Heart left ventricle (tissue), 16 donors: ENCODE results near the gene TMEM168. TPM values are rescaled to one million over a fixed set of nuclear protein-coding genes. Genes with fewer than 3 reads are reported as not detected.
A peak's percentile ranks its signal among the peaks of the same experiment; 100 is the strongest.

ENCODE experiments used
- ATAC-seq, 4 donors: fragments of 200-7000 bp; cut with Tn5 transposase; one replicate each; pipeline ENCODE4 v1.9.1; 2020 to 2022; ENCODE audit warnings: moderate library complexity in 4 of 4, mild to moderate bottlenecking in 3 of 4, moderate number of reproducible peaks in 1 of 4
- DNase-seq, 5 donors: peaks; one replicate each; pipeline ENCODE4 v3.0.0-alpha.2; 2020
- H3K27ac ChIP-seq, 12 donors: fragments of 200-600 bp; sonication (generic) in 4 of 12; one replicate each; pipeline versions ENCODE4 v1.5.0 to v1.8.0; 2016 to 2022; ENCODE audit warnings: mild to moderate bottlenecking in 2 of 12
- H3K27me3 ChIP-seq, 9 donors: fragments of 200-600 bp; sonication (generic) in 2 of 9; one replicate each; pipeline versions ENCODE4 v1.5.1 to v1.8.0; 2016 to 2022; ENCODE audit warnings: mild to moderate bottlenecking in 3 of 9
- H3K36me3 ChIP-seq, 9 donors: fragments of 200-600 bp; sonication (generic) in 2 of 9; one replicate each; pipeline versions ENCODE4 v1.5.0 to v1.8.0; 2018 to 2022; ENCODE audit warnings: mild to moderate bottlenecking in 2 of 9
- H3K4me1 ChIP-seq, 12 donors: fragments of 200-600 bp; sonication (generic) in 4 of 12; one replicate each; pipeline versions ENCODE4 v1.5.0 to v1.8.0; 2016 to 2022; ENCODE audit warnings: mild to moderate bottlenecking in 3 of 12
- H3K4me3 ChIP-seq, 12 donors: fragments of 200-600 bp; sonication (generic) in 4 of 12; one replicate each; pipeline versions ENCODE4 v1.5.0 to v1.8.0; 2017 to 2022; ENCODE audit warnings: mild to moderate bottlenecking in 9 of 12, moderate library complexity in 4 of 12
- H3K9me3 ChIP-seq, 12 donors: fragments of 200-600 bp; sonication (generic) in 4 of 12; one replicate each; pipeline versions ENCODE4 v1.5.0 to v1.8.0; 2016 to 2022; ENCODE audit warnings: mild to moderate bottlenecking in 1 of 12
- CTCF ChIP-seq, 12 donors: fragments of 200-600 bp; sonication (generic) in 4 of 12; IDR thresholded peaks; one replicate each; pipeline versions ENCODE4 v1.5.0 to v1.8.0; 2018 to 2022; ENCODE audit warnings: antibody characterized with exemption in 12 of 12, mild to moderate bottlenecking in 5 of 12
- POLR2A ChIP-seq, 2 donors: fragments of 450-650 bp; IDR thresholded peaks; one replicate each; pipeline ENCODE4 v1.6.1; 2017; ENCODE audit warnings: antibody characterized with exemption in 2 of 2, mild to moderate bottlenecking in 2 of 2, moderate library complexity in 2 of 2
- WGBS, 4 donors: extraction: QIAGEN DNeasy Blood & Tissue Kit in 2 of 4; methylation state at CpG; one replicate each; pipeline versions ENCODE4 v1.1.5 to v1.1.7; 2013 to 2018; 5-methylcytosine and 5-hydroxymethylcytosine counted together
- intact Hi-C, 10 donors: fragments of 100-400 bp; cut with DNase I; formaldehyde crosslinking; loops; one replicate each; pipeline versions ENCODE4 v1.11.1 to v1.14.2; 2022
- polyA plus RNA-seq, 2 donors: library from polyadenylated mRNA; stranded (reverse); fragments of 200-250 nt; gene quantifications; one replicate each; pipeline ENCODE4 v1.2.3, GENCODE V29; 2013
- total RNA-seq, 9 donors: library from RNA; depleted of rRNA in 2 of 9; stranded (reverse); fragments of >200 nt in 2 of 9; fragmentation: NEBNext Ultra II Directional in 3 of 9; extraction: Animal tissue kit (Norgen Biotek cat#: 25700) in 3 of 9; gene quantifications; one replicate each; pipeline versions ENCODE4 v1.1.0 to v1.2.4, GENCODE V29; 2016 to 2023
- donor health status: ischemic (EF 13 %, LVEDD 7.1; RV severe dilation, severe dysfunction).
- donor health status: healthy with polysubstance abuse.
- donor health status: DM: no; HTN: yes; CAD: no.
- donor health status: DM: no; HTN: no; CAD: no.
- donor health status: ischemic (EF 25% LVEDD 6.9; RV normal size, moderate dysfunction).
- donor health status: ischemic (EF 25% LVEDD 5.7; RV mildly dilated, moderate dysfunction).
- donor health status: healthy.
- donor health status: DM: yes; HTN: yes; CAD: no.
- donor health status: ischemic (EF 35%, LVEDD 5.7; RV mildly dilated, moderate dysfunction).
- donor health status: nonischemic (EF 11% LVEDD 7.7; RV severe dilation, severe dysfunction).
- donor health status: DM: yes; HTN: yes; CAD: no.
- donor health status: PGD.
- donor health status: ischemic (EF 29% LVEDD 5.4; RV normal size, mild dysfunction).
- donor health status: nonischemic (EF 23%, LVEDD 6.1; RV moderate dilation, normal function).

TMEM168 gene
- total and polyA plus RNA-seq, 11 donors: 6.7 to 23.3 (median 16.9) TPM

- H3K4me1 ChIP-seq: peaks cover 0 to 21% (median 13%) of the 10 kb centered on the region in 12 donors
- H3K27ac ChIP-seq: no peak overlapping the region
- 86 to 95% (median 92%) methylated on average over 3 of the region's 3 CpGs for WGBS, 4 donors
- intact Hi-C loops: loop anchor here in 2 of 10 donors (10.0 kb wide), 1 partner anchor 142 kb away; a partner anchor contains a TSS
- H3K36me3 ChIP-seq: no peaks in the 10 kb centered on the region
- ATAC-seq (no peak), DNase-seq (no peak)
- no peaks in the 10 kb centered on the region for H3K27me3 ChIP-seq
- no peaks in the 10 kb centered on the region for H3K9me3 ChIP-seq
- no peak overlapping the region for H3K4me3 ChIP-seq
- TF ChIP-seq CTCF (IDR thresholded peaks at IDR 0.05) (no peak), POLR2A (IDR thresholded peaks at IDR 0.05) (no peak)
These were observed 2.2 kb upstream of the TMEM168 start for GRCh38 chr7:112792441-112792840.

GRCh38 chr7:112791465-112792168 lies 1.4 kb upstream of the TMEM168 start:
- intact Hi-C loops: loop anchor here in 2 of 10 donors (10.0 kb wide), 1 partner anchor 143 kb away; a partner anchor contains a TSS
- TF ChIP-seq CTCF (IDR thresholded peaks at IDR 0.05) (no peak), POLR2A (IDR thresholded peaks at IDR 0.05) (no peak)

GRCh38 chr7:112790586-112791003 lies 402 bp upstream of the TMEM168 start:
- Histone ChIP-seq H3K9me3 (no peaks in the 10 kb centered on the region), H3K4me1 (peaks cover 0 to 21% (median 13%) of the 10 kb centered on the region in 12 donors), H3K36me3 (no peaks in the 10 kb centered on the region), H3K27me3 (no peaks in the 10 kb centered on the region), H3K27ac (peak overlapping the region; percentile 69 to 96 (median 89)), H3K4me3 (peak overlapping the region; percentile 73 to 95 (median 83))
- ATAC-seq (peak; percentile 24 to 48 (median 34)), DNase-seq (no peak)
- no peak for TF ChIP-seq POLR2A (IDR thresholded peaks at IDR 0.05)
- no peak for TF ChIP-seq CTCF (IDR thresholded peaks at IDR 0.05)
- WGBS, 4 donors: 23 to 32% (median 27%) methylated on average over 9 to 12 of the region's 12 CpGs
- intact Hi-C loops: loop anchor here in 2 of 10 donors (10.0 kb wide), 1 partner anchor 144 kb away; a partner anchor contains a TSS

More at GRCh38 chr7:112791465-112792168, 1.4 kb upstream of the TMEM168 start:
- Histone ChIP-seq H3K4me1 (peaks cover 0 to 21% (median 13%) of the 10 kb centered on the region in 12 donors), H3K36me3 (no peaks in the 10 kb centered on the region), H3K9me3 (no peaks in the 10 kb centered on the region), H3K27me3 (no peaks in the 10 kb centered on the region), H3K4me3 (no peak overlapping the region), H3K27ac (no peak overlapping the region)
- no peak for DNase-seq
- 95 to 97% (median 96%) methylated on average over 15 of the region's 15 CpGs for WGBS, 4 donors
- no peak for ATAC-seq

- intact Hi-C loops: loop anchor here in 5 of 10 donors (5.0 to 10.0 kb wide), 3 partner anchors 145 to 328 kb away; partner anchors contain the start of gene SMIM30 (in 4 of the 5)
- H3K36me3 ChIP-seq: peaks cover 0 to 6% (median 2%) of the 10 kb centered on the region in 9 donors
- peaks cover 0 to 21% (median 13%) of the 10 kb centered on the region in 12 donors for H3K4me1 ChIP-seq
- no peaks in the 10 kb centered on the region for H3K27me3 ChIP-seq
- no peak for DNase-seq
- no peak for ATAC-seq
- peak overlapping the region; percentile 73 to 95 (median 83) for H3K4me3 ChIP-seq
- H3K9me3 ChIP-seq: no peaks in the 10 kb centered on the region
- peak overlapping the region; percentile 69 to 96 (median 89) for H3K27ac ChIP-seq
- 0% methylated on average over 2 of the region's 2 CpGs for WGBS, 4 donors
- TF ChIP-seq CTCF (IDR thresholded peaks at IDR 0.05): no peak
- TF ChIP-seq POLR2A (IDR thresholded peaks at IDR 0.05): no peak
These were observed 758 bp downstream of the TMEM168 start for GRCh38 chr7:112789453-112789816.
